Activated CD4-positive, alpha-beta T cell treated with anti-CD3 and anti-CD28 coated beads for 24 hours (primary cell): ENCODE results near the gene INTS6L.

Experiments
- DNase-seq, 2 donors: peaks; one replicate each; pipeline ENCODE4 v3.0.0-alpha.2; 2020; ENCODE audit warnings: low read depth in 2 of 2

INTS6L gene, protein sequence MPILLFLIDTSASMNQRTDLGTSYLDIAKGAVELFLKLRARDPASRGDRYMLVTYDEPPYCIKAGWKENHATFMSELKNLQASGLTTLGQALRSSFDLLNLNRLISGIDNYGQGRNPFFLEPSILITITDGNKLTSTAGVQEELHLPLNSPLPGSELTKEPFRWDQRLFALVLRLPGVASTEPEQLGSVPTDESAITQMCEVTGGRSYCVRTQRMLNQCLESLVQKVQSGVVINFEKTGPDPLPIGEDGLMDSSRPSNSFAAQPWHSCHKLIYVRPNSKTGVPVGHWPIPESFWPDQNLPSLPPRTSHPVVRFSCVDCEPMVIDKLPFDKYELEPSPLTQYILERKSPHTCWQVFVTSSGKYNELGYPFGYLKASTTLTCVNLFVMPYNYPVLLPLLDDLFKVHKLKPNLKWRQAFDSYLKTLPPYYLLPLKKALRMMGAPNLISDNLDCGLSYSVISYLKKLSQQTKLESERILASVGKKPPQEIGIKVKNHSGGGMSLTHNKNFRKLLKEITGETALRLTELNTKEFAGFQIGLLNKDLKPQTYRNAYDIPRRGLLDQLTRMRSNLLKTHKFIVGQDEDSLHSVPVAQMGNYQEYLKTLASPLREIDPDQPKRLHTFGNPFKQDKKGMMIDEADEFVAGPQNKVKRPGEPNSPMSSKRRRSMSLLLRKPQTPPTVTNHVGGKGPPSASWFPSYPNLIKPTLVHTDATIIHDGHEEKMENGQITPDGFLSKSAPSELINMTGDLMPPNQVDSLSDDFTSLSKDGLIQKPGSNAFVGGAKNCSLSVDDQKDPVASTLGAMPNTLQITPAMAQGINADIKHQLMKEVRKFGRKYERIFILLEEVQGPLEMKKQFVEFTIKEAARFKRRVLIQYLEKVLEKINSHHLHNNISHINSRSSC

DNA sequence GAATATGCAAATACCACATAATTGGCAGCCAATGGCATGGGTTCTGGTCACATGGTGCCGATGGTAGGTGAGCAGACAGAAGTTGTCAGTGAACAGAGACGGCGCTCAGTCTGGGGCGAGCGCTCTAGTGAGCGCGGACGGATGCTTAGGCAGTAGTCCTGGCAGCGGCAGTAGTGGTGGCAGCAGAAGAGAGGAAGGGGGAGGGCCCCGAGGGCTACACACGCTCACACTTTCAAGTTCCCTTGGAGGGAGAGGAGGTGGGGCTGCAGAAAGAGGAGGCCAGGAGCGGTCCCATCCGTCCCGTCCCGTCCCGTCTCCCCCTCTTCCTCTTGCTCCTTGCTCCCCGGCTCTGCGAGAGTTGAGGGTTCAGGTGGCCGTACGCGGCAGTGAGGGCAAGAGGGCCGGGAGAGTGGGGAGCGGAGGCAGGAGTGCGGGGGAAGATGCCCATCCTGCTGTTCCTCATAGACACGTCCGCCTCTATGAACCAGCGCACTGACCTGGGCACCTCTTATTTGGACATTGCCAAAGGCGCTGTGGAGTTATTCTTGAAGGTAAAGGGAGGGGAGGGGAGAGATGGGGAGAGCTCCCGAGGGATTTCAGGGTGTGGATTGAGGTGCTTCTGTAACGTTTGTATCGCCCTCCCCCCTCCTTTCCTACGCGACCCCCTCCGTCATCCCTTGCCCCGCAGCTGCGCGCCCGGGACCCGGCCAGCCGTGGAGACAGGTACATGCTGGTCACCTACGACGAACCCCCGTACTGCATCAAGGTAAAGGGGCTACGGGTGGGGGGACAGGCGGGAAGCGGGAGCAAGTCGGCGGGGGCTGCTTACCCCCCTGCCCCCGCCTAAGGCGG, at the start of gene INTS6L:
INTS6L (plus strand) TSS at position 108 of the 852 bp plus-strand sequence; CDS start at position 441, 333 bp downstream.
- peak; percentile 48 to 56 for DNase-seq

DNA sequence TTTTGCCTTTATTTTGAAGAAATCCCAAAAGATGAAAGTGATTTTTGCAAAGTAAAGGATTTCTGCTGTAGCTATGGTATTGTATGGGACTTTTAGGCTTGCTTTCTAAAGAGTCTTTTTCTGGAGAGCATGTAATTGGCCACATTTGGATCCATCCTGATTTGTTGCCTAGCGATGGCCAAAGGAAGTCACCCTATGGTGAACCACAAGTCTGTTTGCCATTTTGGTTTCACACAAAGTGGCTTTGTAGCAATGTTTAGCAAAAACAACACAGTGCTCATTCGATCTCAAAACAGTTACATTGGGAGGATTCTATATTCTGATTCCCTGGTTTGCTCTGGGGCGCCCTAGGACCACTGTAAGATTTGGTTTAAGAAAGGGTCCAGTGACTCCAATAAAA, 44.1 kb upstream of the INTS6L start:
- DNase-seq = no peak

DNA sequence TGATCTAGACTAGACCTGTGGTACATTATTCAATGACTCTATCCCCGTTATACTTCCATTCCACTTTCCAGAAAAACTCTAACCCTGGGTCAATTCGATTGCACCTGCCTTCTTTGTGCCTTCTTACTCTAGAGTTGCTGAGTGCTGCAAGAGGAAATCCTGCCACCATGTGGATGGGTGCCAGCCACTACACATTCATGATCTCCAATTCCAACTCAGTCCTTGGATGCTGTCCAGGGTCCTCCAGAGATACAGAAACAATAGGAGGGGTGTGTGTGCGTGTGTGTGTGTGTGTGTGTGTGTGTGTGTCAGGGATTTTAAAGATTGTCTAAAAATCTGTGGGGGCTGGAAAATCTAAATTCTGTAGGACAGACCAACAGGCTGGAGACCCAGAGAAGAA, 42.9 kb upstream of the INTS6L start:
- DNase-seq = no peak

DNA sequence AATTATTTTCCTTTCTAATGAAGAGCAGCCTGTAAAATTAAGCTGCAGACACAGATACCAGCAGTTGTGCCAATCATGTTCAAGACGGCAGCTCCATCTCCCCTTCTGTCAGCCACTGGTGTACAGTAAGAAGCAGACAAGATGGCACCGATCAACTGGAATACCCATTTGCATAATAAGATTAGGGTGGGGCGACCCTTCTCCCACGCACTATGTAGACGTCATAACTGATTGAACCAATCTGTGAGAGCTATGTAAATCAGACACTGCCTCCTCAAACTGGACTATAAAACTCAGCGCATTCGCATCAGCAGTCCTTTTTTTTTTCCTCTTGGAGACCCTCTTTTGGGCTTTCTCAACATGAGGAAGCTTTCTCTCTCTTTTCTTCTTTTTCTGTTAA, 40.4 kb upstream of the INTS6L start:
- DNase-seq = no peak

DNA sequence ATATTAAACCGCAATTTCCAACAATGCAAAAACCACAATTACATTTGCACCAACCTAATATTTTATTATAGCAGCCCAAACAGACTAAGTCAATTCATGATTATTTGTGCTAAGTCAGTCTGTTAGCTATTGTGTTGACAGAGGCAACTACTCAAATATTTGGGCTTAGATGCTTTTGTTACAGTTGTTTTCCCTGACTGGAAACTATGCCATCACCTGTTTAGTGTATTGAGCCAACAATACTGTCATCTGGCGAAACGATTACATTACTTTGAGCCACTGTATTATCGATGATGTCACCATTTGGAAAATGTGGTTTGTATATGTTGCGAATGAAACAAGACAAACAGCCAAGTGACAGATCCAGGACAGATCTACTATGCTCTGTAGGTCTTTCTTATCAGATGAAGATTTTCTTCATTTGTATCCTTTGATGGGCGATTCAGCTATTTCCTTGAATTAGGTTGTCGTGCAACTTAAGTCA, 38.7 kb upstream of the INTS6L start:
- DNase-seq = no peak

DNA sequence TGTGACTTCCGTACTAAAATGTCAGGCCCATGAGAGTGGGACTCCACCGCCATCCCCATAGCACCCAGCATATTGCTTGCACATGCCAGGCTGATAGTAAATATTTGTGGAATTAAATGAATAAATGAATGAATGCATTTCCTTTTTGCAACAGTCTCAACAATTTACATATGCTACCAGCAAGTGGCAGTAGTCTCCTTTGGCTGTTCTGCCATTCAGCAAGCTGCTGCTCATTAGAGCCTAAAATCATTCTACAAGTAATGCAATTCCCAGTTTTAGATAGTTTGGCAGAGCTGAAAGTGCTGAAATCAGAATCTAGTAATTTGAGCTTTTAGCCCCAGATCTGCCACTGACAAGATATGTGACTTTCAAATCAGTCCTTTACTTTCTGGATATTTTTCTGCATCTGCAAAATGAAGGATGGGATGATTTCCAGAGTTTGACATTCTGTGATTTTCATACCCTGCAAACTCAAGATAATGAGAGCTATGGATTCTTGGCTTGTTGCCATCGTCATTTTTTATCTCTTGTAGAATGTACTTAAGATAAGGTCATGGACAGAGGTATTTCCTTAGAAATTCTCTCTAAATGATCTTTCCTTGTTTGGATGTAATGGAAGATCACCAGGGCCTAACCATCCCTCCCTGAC, 35.7 kb upstream of the INTS6L start:
- no peak for DNase-seq

DNA sequence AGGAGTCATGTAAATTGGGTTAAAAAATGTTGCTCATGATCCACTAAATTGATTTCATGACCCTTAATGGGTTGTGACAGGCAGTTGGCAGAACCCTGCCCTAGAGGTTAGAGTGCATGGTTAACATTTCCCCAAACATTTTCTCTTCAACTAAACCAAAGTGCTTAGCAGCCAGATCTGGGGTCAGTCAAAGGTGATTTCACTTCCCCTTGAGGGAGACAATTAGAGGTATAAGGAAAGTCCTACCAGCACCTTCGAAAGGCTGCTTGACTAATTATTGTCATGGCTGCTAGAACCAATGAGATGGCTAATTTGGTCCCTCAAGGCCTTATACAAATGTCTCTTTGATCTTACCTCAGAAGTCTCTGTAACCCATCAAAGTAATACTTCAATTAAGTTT, 30.9 kb upstream of the INTS6L start:
- DNase-seq = no peak

DNA sequence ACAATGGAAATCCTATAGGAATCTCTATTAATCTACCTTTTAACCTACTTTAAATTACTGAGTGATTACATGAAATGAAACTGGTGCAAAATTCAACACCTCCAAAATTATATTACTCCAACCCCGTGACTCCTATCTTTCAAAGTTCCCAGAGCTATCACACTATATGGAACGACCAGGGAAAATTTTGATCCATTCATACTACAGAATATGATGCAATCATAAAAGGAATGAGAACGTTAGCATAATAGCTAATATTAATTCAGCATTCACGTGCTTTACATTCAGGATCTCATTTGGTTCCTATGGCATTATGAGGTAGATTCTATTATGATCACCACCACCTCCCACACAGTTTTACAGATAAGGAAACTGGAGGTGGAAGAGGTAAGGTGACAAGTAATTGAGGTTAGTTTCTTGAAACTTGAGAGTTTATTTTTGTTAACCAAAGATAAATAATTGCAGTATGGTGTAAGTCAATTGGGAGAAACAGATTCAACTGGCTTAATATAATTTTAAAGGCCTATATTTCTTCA, 29.4 kb upstream of the INTS6L start:
- no peak for DNase-seq

DNA sequence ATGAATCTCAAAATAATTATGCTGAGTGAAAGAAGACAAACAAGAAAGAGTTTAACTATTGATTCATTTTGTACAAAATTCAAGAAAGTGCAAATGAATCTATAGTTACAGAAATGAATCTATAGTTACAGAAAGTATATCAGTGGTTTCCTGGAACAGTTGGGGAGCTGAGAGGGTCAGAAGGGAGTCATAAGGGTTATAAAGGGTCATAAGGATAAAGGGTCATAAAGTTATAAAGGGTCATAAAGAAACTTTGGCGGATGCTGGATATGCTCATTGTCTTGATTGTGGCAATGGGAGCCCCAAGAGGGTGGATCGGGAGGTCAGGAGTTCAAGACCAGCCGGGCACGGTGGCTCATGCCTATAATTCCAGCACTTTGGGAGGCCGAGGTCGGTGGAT, 26.0 kb upstream of the INTS6L start:
- no peak for DNase-seq

DNA sequence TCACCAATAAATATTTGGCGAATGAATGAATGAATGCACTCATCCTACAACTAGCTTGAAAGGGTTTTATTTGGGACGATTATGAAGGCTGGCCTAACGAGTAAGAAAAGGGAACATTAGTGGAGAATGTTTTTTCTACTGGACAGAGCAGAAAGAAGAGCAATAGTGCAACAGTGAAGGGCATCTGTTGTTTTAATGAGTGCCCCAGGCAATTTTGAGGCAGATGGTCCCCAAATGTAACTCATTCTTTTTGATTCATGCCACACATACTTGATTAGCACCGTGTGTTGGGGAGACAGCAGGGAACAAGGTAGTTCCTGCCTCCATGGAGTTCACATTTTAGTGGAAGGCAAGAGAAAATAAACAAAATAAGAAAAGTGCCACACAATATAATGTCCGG, 22.7 kb upstream of the INTS6L start:
- no peak for DNase-seq

DNA sequence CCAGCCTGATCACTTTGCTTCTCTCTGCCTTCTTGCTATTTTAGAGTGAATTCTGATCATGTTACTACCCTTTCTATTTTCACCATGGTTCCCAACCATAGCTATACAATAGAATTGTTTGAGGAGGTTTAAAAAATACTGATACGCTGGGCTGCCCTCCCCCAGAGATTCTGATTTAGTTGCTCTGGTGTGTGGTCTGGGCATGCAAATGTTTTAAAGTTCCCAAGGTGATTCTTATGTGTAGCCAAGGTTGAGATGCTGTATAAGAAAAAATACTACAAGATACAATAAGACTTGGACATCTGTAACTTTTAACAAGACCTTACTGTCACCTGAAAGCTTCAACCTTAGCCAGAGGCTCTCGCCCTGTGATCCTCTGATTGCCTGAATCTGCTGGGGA, 22.2 kb upstream of the INTS6L start:
- DNase-seq = no peak

DNA sequence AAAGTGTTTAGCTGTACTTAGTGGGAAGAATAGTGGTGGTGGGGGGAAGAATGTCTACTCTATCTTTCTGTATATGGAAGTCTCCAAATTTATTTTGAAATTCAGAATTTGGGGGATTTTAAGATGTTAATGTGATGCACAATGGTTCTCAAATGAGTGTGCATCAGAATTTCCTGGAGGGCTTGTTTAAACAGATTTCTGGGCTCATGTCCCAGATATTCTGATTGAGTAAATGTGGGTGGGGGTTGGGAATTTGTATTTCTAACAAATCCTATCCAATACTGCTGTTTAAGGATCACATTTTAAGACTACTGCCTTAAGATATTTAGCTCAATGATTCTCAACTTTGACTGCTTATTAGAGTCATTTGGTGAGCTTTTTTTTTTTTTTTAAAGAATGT, 15.1 kb upstream of the INTS6L start:
- DNase-seq = no peak

DNA sequence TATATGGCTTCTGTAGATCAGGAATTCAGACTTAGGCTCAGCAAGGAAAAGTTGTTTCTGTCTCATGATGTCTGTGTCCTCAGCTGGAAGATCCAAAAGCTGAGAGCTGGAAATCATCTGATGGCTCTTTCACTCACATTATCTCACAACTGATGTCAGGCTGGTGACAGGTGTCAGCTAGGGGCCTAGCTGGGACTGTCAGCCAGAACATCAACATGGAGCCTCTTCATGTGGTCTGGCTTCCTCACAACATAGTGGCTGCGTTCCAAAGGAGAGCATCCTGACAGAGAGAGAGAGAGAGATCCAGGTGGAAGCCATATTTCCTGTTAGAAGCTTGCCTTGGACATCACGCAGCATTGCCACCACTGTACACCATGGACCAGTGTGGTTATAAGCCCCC, 10.6 kb upstream of the INTS6L start:
- DNase-seq = no peak

DNA sequence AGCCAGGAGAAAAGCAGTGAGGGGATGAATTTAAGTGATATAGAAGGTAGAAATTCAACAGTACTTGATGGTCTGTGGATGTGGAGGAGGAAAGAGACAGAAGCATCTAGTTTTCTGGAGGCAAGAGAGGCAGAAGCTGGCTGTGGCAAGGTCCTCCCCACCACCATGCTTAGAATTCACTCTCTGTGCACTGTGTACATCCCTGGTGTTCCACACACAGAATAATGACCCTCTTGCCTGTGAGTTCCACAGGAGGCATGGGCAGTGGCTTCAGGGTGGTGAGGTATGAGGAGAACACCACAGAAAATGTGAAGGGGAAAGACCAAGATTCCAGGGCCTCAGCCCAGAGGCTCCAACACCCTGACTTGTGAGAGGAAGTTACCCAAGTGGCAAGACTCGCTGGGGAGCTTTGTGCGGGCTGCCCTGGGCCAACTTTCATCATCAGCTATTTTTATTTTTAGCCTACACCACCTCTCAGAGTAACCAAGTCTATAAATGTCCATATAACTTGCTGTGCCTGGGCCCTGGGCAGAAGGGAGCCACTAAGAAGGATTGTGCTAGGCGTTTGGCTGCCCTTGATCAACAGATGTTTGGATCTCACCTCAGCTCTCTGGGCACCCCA, 7.8 kb upstream of the INTS6L start:
- DNase-seq = no peak

DNA sequence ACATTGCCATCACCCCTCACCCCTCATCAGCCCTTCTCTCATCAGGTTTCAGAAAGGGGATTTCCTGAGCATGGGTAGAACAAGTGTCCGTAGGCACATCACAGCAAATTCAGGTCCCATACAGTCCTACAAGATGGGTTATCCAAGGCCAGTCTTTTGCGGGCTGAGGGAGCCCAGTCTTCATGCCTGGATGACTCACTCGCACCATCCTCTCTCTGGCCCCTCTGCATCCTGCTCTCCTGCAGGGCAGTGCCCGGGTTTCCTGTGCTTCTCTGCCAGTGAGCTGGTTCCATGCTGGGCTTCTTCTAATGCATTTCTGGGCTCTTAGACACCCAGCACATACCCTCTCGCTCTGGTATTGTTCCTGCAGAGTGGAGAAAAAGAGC, 7.3 kb upstream of the INTS6L start:
- DNase-seq = no peak

DNA sequence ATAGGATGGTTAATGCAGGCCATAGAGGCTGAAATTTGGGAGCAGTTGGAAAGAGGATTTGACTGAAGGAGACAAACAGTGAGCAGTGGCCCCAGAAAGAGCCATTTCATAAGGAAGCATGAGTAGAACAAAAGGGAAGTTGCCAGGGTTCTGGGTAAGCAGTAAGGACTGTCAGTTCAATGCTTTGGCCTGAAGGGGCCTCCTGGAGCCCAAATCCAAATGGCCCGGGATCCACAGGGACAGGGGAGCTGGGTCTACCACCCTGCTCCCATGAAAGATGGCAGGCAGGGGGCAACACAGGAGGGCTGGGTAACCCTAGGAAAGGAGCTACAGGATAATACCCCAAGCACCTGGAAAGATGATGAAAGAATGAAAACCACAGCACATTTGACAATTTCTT, 4.1 kb upstream of the INTS6L start:
- DNase-seq = no peak

DNA sequence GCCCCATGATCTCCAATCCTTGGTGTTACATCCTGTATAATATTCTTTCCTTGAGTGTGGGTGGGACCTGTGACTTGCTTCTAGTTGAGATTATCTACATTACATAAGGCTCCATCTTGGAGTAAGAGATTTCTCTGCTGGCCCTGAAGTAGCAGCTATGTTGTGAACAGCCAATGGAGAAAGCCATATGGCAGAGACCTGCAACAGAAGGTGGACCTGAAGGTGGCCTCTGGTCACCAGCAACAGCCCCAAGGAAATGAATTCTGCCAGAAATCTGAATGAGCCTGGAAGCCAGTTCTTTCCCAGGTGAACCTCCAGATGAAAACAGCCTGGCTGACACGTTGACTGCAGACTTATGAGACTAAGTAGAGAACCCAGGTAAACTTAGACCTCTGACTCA, 2.3 kb upstream of the INTS6L start:
- DNase-seq = no peak

DNA sequence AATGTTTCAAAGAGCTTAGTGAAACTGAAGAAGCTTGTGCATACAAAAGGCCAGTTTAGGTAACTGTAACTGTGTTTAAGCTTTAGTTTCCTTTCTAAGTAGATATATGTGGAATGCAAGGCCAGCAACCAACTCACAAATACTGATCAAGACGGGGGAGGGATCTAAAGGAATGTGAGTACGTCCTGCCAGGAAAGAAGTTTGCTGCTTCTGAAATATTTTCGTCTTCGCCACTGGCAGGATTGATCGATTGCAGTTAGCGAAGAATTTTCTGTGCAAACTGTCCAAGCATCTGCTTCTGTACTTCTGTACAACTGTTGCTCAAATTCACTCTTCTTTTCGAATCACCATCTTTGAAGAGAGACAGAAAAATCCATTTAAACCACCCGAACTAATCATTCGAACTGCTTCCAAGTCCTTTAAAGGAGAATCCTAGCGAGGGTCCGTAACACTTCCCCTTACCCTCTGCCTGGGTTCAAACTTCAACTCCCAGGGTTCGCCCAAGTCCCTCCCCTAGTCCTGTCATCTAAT, 373 bp upstream of the INTS6L start:
- no peak for DNase-seq

DNA sequence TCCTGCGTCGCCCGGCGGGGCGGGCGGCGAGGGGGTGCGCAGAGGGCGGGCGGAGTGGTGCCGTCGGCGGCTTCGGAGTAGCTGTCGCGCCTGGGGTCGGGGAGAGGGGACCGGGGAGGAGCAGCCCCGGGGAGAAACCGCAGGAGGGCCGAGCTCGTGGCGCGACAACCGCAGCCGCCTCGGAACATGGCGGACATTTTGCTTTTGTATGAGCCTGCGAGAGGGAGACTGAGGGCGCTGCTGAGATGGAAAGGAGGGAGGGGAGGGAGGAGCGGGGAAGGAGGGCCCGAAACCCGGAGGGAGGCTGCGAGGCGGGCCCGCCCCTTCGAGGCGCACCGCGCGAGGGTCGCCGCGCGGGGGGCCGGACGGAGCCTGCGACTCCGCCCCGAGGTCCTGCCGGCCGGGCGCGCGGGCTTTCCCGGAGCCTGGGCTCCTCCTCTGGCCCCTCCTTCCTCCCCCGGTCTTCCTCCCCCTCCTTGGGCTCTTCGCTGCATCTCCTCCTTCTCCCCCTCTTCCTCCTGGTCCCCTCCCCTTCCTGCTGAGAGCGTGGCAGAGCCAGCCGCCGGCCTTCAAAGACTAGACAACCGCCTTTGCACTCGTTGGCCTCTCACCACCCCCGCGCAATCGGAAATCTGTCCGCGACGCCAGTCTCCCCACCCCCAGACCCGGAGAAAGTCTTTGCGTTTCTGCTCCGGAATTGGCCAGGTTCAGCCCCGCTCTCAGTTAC, 1.1 kb downstream of the INTS6L start:
- DNase-seq = peak; percentile 64 to 68

DNA sequence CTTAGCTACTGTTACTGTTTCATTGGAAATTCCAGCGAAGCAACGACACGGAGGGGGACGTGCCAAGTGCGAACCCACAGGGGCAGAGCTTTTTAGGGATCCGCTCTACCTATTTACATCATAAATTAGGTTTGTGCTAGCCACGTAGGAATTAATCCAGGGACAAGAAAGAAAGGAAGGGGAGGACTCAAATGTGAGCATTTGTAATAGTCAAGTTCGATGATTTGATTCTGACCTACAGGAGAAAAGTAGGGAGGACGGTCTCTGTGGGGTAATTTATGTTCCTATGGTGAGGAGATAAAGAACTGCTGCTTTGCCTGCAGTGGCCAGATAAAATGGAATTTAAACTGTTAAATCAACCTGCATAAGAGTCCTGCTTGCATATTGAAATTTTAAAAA, 1.7 kb downstream of the INTS6L start:
- DNase-seq = no peak
